ENCODE data around the gene ARRB1. TPM values are rescaled to one million over a fixed set of nuclear protein-coding genes. Genes with fewer than 3 reads are reported as not detected.
"Not testable (repeated sequence)": the region's sequence is repeated elsewhere in the genome, so short reads cannot be mapped to it uniquely, and the experiment has no call there.

Gene ARRB1
- total RNA-seq, 1 donor from 2014 or later, result 14.1 TPM

DNA sequence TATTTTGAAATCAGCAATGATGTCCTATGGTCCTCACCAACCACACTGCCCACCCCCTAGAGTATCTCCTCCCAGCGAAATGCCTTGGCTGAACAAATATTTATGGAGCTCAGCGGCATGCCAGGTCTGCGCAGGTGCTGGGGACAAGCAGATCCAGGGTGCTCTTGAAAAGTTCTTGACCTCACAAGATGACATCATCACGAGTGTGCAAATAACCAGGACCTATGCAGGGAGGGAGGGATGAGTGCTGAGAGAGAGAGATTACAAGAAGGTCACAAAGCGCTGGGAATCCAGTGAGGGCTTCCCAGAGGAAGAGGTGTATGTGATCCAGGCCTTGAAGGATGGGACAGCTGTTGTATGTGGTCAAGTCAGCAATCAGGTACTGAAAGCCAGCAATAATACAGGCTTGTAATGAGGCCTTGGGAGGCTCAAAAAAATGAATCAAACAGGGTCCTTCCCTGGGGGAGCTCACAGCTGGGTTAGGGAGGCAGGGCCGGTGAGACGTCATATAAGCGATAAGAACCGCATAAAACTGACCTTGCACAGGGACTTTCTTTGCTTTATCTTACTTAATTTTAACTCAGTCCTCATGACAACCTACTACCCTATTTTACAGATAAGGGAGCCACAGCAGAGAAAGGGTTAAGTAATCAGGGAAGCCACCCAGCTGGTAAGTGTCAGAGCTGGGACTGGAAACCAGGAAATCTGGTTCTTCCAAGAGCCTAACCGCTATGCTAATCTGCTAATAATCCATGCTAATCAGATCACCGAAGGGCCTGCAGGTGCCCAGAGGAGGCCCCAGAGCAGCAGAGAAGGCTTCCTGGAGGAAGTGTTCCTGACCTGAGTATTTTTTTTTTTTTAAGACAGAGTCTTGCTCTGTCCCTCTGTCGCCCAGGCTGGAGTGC is 8.2 kb downstream of the ARRB1 start:
- peak; percentile 47 for DNase-seq

DNA sequence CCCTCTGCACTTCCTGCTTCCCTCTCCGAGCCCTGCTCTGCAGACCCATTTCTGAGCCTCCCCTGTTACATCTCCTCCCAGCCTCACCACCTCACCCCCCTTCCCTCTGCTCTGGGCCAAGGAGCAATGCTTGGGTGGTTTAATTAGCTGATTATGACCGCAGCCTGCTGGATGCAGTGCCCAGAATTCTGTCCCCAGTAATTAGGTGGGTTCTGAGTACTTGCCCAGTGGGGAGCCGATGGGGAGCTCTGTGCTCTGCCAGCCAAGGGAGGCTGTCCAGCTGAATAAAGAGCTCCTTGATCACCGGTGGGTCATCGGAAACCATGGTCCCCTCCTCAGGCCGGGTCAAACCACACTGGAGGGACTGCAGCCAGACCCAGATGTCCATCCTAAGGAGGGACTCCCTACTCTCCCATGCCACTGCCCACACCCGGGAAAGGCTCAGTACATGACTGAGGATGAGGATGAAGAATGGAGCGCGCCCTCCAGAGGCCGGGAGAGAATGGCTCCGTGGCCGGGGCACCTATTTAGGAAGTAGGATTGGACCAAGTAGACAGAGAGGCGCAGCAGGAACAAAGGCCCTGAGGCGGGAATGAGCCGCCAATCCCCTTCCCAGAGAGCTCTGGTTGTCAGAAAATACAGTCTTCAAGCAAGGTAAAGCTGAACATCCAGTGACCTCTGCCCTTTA is 9.1 kb downstream of the ARRB1 start:
- no peak for DNase-seq

DNA sequence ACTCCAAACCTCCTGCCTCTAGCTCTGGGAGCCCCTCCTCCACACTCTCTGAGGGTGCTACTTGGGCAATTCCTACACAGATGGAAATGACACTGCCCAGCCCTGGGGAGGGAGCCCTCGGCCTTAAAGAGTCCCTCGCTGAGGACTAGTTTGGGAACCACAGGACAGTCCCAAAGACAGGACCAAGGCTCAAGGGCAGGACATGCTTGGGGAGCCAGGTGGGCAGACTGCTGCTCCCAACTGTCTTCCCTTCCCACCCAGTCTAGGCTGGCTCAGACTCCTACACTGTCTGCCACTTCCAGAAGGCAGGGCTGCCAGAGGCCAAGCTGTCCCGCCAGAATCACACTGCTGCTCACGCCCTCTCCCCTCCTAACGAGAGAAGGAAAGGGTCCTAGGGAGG is 9.8 kb downstream of the ARRB1 start:
- DNase-seq, result no peak

DNA sequence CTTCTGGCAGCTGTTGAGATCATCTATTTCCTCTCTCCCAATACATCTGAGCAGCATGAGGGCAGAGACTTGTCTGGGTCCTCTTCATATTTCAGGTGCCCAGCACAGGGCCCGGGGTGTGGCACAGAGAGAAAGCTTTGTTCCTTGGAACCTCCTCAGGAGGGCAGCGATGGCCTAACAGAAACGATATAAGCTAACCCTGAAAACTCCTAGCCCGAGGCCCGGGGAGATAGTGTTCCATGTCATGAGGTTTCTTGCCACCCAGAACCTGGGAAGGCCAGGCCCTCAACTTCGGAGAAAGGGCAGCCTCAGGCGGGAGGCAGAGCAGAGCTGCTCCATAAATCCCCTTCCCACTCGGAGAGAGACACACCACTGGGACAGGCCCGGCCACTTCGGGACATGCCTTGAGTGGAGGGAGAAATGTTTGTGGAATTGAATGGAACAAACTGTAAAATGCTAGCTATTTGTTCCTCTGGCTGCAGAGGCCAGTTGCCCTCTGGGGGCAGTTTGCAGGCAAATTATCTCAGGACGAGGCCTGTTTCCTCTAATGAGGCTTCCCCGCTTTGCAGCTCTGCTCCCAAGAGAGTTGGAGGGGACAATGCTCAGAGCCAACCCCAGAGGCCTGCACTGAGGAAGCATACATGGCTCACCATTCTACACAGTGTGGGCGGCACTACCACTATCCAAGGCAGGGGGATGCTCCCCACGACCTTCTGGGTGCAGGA is 11.6 kb downstream of the ARRB1 start:
- DNase-seq, result no peak

GRCh38 chr11:75338516-75339208 is 12.8 kb downstream of the ARRB1 start:
- DNase-seq, result no peak

DNA sequence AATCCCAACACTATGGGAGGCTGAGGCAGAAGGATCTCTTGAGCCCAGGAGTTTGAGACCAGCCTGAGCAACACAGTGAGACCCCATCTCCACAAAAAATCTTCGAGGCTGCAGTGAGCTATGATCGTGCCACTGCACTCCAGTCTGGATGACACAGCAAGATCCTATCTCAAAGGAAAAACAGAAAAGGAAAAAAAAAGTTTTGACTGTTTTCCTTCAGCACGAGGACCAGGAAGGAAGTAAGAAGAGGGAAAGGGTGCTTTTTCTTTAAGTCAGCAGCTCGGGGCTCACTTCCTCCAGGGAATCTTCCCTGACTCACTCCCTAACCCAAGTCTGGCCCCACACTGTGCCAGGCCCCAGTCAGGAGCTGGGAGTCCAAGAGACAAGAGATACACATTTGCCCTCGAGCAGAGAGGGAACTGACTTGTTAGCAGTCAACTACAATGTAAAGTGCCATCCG is 14.2 kb downstream of the ARRB1 start:
- DNase-seq, result no peak

GRCh38 chr11:75334976-75335375 is 16.5 kb downstream of the ARRB1 start:
- no peak for DNase-seq

DNA sequence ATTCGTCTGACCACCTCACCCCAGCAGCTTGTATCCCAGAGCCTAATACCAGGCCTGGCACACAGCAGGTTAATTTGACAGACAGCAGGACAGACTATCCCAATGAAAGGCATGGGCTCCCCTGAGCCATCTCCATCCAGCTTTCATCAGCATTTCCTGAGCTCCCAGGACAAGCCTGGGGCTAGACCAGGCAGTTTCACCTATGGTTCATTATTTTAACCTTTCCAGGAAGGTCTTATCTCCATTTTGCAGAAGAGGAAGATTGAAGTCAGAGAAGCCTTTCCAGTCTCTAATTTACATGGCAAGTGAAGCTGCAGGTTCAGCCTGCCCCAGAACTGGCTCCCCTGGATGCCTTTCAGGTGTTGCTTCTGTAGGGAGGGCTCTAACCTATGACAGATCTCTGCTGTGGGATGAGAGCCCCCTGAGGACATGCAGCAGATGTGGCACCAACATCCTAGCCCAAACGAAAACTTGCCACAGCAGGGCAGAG is 17.0 kb downstream of the ARRB1 start:
- DNase-seq, result no peak

GRCh38 chr11:75333807-75334140 is 17.7 kb downstream of the ARRB1 start:
- no peak for DNase-seq

GRCh38 chr11:75333022-75333806 is 18.2 kb downstream of the ARRB1 start:
- DNase-seq, result peak; percentile 47

GRCh38 chr11:75331761-75332160 is 19.7 kb downstream of the ARRB1 start:
- not testable (repeated sequence) for DNase-seq

DNA sequence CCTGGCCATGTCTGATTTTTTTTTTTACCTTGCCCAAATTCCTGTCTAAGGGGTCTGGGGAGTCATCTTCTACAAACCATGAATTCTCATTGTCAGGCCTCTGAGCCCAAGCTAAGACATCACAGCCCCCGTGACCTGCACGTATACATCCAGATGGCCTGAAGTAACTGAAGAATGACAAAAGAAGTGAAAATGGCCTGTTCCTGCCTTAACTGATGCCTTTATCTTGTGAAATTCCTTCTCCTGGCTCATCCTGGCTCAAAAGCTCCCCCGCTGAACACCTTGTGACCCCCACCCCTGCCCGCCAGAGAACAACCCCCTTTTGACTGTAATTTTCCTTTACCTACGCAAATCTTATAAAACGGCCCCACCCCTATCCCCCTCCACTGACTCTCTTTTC is 20.2 kb downstream of the ARRB1 start:
- not testable (repeated sequence) for DNase-seq

DNA sequence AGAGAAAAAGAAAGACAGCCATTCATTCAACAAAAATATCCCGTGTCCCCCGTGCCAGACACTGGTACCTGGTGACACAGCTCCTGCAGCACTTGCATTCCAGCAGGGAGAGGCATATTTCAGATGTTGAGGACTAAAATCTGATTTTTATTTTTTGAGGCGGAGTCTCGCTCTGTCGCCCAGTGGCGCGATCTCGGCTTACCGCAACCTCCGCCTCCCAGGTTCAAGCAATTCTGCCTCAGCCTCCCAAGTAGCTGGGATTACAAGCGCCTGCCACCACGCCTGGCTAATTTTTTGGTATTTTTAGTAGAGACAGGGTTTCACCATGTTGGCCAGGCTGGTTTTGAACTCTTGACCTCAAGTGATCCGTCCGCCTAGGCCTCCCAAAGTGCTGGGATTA is 20.6 kb downstream of the ARRB1 start:
- DNase-seq, result not testable (repeated sequence)

GRCh38 chr11:75330291-75330690 is 21.2 kb downstream of the ARRB1 start:
- DNase-seq, result peak; percentile 38

GRCh38 chr11:75328426-75329277 is 22.8 kb downstream of the ARRB1 start:
- peak; percentile 81 for DNase-seq

DNA sequence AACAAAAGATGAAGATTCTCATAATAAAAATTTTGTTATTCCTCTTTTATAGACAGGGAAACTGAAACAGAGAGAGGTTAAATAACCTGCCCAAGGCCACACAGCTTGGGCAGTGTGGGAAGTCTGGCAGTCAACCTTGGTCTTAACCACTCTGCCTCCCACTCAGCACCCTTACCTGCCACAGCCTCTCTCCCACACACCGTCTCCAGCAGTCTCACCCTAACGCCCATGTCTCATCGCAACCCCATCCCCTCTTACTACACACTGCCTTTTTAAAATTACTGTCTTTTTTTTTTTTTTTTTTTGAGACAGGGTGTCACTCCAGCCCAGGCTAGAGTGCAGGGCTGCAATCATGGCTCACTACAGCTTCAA is 25.0 kb downstream of the ARRB1 start:
- no peak for DNase-seq

- no peak for DNase-seq
These were observed 25.6 kb downstream of the ARRB1 start for GRCh38 chr11:75325713-75326438.

GRCh38 chr11:75324740-75325139 is 26.7 kb downstream of the ARRB1 start:
- no peak for DNase-seq

DNA sequence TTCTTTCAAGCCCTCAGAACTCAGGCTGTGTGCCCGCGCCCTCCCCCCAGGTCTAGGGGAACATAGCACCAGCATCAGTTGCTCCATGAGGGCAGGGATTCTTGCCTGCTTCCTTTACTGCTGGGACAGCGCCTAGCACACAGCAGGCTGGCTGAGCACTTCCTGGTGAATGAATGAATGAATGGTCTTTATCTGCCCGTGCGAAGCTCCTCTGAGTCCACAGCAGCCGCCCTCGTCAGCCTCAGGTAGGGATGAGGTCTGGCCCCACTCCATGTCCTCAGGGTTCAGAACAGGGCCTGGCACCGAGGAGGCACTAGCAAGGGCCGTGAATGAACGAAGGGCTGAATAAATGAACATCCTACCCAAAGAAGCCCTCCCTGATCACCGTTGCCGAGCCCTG is 27.3 kb downstream of the ARRB1 start:
- no peak for DNase-seq

- no peak for DNase-seq
These were observed 27.9 kb downstream of the ARRB1 start for GRCh38 chr11:75323609-75324008.

All from tongue (tissue), 2 donors.